Adrenal gland (tissue), 5 donors: ENCODE measurements around the gene RASSF1.

Experiments
- POLR2A ChIP-seq, 2 donors: fragments of 450-650 bp; IDR thresholded peaks; one replicate each; pipeline ENCODE4 v1.6.1; 2017; ENCODE audit warnings: antibody characterized with exemption in 2 of 2, mild to moderate bottlenecking in 2 of 2, moderate library complexity in 1 of 2
- TF ChIP-seq, protein P1 (sequence below), 6 experiments: fragments of 450-650 bp in 4 of 6; fragments of 200-600 bp in 2 of 6; sonication (generic) in 1 of 6; IDR thresholded peaks; 1 replicate in 5 of 6; 2 replicates in 1 of 6; pipeline versions ENCODE4 v1.5.1 to v1.8.0; 2016 to 2021; ENCODE audit warnings: antibody characterized with exemption in 6 of 6, mild to moderate bottlenecking in 2 of 6, moderate library complexity in 1 of 6
- donor health status: DM: no; HTN: no; CAD: no.

DNA sequence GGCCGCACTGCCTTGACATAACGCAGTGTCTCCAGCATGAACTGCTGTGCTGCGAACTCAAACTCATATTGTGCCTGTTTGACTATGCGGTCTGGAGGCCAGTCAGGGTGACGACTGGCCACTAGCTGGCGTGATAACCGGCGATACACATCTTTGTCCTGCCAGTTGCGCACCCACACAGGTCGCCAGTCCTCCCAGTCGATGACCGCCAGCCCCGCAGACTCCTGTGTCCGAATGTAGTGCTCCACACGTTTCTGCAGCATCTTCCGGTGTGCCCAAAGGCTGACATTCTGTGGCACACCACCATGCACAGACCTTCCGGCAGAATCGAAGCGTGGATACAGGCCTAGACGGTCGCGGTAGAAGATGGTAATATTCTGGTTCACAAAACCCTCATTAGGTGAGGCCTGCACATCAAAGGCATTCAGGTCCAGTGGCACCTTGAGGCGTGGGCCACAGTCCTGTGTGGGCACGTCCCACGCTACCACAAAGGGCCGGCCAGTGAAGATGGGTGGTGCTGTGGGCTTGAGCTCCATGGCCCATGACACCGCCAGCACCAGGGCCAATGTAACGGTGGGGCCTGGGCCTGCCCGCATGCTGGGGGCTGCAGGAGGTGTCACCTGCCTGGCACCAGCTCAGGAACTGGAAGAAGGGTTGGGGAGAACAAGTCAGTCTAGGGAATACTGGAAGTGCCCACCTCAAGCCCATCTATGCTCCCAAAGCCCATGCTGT, 20.6 kb downstream of the RASSF1 start:
- TF ChIP-seq, protein P1, sequence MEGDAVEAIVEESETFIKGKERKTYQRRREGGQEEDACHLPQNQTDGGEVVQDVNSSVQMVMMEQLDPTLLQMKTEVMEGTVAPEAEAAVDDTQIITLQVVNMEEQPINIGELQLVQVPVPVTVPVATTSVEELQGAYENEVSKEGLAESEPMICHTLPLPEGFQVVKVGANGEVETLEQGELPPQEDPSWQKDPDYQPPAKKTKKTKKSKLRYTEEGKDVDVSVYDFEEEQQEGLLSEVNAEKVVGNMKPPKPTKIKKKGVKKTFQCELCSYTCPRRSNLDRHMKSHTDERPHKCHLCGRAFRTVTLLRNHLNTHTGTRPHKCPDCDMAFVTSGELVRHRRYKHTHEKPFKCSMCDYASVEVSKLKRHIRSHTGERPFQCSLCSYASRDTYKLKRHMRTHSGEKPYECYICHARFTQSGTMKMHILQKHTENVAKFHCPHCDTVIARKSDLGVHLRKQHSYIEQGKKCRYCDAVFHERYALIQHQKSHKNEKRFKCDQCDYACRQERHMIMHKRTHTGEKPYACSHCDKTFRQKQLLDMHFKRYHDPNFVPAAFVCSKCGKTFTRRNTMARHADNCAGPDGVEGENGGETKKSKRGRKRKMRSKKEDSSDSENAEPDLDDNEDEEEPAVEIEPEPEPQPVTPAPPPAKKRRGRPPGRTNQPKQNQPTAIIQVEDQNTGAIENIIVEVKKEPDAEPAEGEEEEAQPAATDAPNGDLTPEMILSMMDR (IDR thresholded peaks at IDR 0.05): no peak
- no peak for TF ChIP-seq POLR2A (IDR thresholded peaks at IDR 0.05)
